ENCODE results near the gene WWC2.

WWC2 gene

GRCh38 chr4:183353557-183353956 is 254.5 kb downstream of the WWC2 start:
- TF ChIP-seq, protein P1, sequence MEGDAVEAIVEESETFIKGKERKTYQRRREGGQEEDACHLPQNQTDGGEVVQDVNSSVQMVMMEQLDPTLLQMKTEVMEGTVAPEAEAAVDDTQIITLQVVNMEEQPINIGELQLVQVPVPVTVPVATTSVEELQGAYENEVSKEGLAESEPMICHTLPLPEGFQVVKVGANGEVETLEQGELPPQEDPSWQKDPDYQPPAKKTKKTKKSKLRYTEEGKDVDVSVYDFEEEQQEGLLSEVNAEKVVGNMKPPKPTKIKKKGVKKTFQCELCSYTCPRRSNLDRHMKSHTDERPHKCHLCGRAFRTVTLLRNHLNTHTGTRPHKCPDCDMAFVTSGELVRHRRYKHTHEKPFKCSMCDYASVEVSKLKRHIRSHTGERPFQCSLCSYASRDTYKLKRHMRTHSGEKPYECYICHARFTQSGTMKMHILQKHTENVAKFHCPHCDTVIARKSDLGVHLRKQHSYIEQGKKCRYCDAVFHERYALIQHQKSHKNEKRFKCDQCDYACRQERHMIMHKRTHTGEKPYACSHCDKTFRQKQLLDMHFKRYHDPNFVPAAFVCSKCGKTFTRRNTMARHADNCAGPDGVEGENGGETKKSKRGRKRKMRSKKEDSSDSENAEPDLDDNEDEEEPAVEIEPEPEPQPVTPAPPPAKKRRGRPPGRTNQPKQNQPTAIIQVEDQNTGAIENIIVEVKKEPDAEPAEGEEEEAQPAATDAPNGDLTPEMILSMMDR (IDR thresholded peaks at IDR 0.05), result no peak

GRCh38 chr4:183354219-183354618 is 255.2 kb downstream of the WWC2 start:
- TF ChIP-seq, protein P1 (IDR thresholded peaks at IDR 0.05), result no peak

- TF ChIP-seq, protein P1 (IDR thresholded peaks at IDR 0.05), result no peak
Measured at GRCh38 chr4:183355405-183355804, 256.3 kb downstream of the WWC2 start.

DNA sequence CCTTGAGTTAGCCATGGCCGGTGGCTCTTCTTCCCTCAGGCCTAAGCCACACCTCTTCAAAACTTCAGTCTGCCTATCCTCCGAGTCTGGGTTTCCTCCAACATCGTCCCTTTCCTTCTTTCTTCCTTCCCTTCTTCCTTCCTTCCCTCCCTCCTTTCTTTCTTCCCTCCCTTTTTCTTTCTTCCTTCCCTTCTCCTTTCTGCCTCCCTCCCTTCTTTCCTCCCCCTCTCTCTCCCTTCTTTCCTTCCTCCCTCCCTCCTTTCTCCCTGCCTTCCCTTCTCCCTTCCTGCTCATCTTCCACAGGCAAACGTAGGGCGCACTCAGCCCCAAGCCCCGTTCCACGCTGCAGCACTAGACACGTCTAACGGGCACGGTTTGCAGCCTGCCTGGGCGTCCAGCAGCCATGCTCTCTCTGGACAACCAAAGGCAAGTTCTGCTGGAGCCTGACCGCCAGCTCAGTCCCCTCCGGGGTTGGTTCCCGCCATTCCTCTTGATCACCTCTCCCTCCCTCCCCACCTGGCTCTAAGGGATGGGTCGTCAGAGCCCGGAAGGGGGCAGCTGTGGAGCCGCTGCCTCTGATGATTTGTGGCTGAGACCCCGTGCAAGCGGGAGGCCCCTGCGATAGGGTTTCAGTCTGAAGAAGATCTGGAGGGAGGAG is 257.2 kb downstream of the WWC2 start:
- TF ChIP-seq, protein P1 (IDR thresholded peaks at IDR 0.05), result no peak

GRCh38 chr4:183356931-183357675 is 258.0 kb downstream of the WWC2 start:
- TF ChIP-seq, protein P1 (IDR thresholded peaks at IDR 0.05), result no peak

DNA sequence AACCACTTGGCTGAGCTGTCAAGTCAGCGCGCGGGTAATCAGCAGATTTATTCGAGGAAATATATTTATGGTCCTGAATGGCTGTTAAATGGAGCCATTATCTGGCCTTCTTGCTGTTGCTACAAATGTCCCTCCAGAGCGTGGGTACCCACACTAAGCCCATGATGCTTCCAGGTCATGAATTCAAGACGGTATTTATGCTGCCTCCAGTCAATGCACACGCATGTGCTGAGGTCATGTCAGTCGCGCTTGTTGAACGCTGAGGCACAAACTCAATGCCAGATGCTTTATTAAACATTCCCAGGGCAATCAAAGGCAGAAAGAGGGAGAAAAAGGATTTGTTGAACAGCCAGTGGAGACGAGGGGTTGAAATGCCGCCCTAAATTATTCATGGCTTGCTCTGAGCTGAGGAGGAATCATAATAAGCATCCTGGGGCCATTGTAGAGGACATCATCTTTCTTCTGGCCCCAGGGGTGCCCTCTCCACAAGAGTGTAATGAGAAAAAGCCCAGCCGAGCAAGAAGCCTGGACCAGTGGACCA is 259.2 kb downstream of the WWC2 start:
- TF ChIP-seq, protein P1 (IDR thresholded peaks at IDR 0.05), result no peak

DNA sequence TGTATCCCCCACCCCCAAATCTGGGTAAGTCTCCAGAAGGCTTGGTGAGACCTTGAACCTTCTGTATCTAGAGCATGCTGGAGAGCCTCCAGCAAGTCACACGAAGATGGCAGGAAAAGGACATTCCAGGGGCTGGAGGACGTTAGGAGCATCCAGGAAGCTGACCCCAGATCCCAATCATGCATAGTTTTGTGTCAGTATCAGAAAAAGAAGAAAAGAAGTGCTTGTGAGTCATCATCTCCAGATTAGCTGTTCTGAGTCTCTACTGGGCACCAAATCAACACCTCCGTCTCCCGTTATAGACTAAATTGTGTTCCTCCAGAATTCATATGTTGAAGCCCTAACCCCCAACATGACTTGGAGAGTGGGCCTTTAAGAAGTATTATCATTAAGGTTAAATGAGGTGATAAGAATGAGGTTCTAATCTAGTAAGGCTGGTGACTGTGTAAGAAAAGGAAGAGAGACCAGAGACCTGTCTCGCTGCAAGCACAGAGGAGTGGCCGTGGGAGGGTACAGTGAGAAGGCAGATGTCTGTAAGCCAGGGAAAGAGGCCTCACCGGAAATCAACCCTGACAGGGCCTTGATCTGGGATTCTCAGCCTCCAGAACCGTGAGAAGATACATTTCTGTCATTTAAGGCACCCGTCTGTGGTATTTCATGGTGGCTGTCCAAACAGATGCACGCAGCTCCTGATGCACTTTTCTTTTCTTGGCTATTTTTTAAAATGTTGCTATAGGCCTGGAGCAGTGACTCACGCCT is 261.3 kb downstream of the WWC2 start:
- TF ChIP-seq, protein P1 (IDR thresholded peaks at IDR 0.05), result no peak

All from LNCAP (cell line).